C4-2B (cell line): Measurements from ENCODE around the gene CLN5.

ENCODE experiments used
- ZFX ChIP-seq: fragments of 450-650 bp; IDR thresholded peaks from 2 replicates; pipeline ENCODE4 v1.6.1; 2017
- TF ChIP-seq, protein P1 (sequence below): fragments of 450-650 bp; conservative IDR thresholded peaks from 2 replicates; pipeline ENCODE4 v1.5.1; 2017; ENCODE audit warnings: mild to moderate bottlenecking

DNA sequence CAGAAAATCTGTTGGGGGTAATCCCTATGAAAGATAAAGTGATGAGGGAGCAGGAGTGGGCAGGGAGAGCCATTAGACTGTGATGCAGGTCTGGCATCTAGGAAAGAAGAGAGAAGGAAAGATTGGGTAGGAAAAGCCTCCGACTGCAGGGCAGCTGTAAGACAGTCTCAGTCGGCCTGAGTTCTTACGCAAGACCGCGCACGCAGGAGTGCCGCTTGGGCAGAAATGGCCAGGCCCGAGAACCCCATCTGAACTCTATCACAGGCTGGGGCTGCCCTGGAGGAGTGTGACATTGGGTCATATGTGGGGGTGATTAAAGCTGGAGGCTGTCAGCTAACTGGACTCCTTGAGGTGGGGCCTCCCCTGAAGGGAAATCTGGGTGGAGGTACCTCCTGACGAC is 49.0 kb downstream of the CLN5 start:
- TF ChIP-seq, protein P1, sequence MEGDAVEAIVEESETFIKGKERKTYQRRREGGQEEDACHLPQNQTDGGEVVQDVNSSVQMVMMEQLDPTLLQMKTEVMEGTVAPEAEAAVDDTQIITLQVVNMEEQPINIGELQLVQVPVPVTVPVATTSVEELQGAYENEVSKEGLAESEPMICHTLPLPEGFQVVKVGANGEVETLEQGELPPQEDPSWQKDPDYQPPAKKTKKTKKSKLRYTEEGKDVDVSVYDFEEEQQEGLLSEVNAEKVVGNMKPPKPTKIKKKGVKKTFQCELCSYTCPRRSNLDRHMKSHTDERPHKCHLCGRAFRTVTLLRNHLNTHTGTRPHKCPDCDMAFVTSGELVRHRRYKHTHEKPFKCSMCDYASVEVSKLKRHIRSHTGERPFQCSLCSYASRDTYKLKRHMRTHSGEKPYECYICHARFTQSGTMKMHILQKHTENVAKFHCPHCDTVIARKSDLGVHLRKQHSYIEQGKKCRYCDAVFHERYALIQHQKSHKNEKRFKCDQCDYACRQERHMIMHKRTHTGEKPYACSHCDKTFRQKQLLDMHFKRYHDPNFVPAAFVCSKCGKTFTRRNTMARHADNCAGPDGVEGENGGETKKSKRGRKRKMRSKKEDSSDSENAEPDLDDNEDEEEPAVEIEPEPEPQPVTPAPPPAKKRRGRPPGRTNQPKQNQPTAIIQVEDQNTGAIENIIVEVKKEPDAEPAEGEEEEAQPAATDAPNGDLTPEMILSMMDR = no peak
- TF ChIP-seq ZFX = no peak
